ENCODE data around the gene PAPSS1. TPM values are rescaled to one million over a fixed set of nuclear protein-coding genes. Genes with fewer than 3 reads are reported as not detected.
A peak's percentile ranks its signal among the peaks of the same experiment; 100 is the strongest.
"Not testable (repeated sequence)": the region's sequence is repeated elsewhere in the genome, so short reads cannot be mapped to it uniquely, and the experiment has no call there.

PAPSS1 gene
- total RNA-seq, 2 donors from 2014 or later, result 21.1 to 22.5 TPM

GRCh38 chr4:107725281-107725859 lies 5.3 kb upstream of the PAPSS1 start:
- TF ChIP-seq CTCF (IDR thresholded peaks at IDR 0.05), result no peak
- no peak overlapping the region for H3K27ac ChIP-seq
- intact Hi-C loops (cut with DNase I), result no loop called here
- no peaks in the 10 kb centered on the region for H3K36me3 ChIP-seq
- no peak overlapping the region for H3K4me3 ChIP-seq
- no peak overlapping the region for H3K9ac ChIP-seq (ENCODE audit: low read depth in 2 of 2, low read length in 2 of 2)
- H3K27me3 ChIP-seq, result no peaks in the 10 kb centered on the region
- H3K9me3 ChIP-seq, result no peaks in the 10 kb centered on the region
- H3K4me1 ChIP-seq, result no peaks in the 10 kb centered on the region
- DNase-seq, result no peak

GRCh38 chr4:107723331-107723730 lies 3.3 kb upstream of the PAPSS1 start:
- H3K4me1 ChIP-seq; DNase-seq; intact Hi-C loops (cut with DNase I); H3K9ac ChIP-seq (ENCODE audit: low read depth in 2 of 2, low read length in 2 of 2); H3K27ac ChIP-seq; H3K4me3 ChIP-seq; H3K27me3 ChIP-seq; H3K9me3 ChIP-seq; H3K36me3 ChIP-seq: not testable (repeated sequence)

GRCh38 chr4:107721436-107722100 lies 1.5 kb upstream of the PAPSS1 start:
- peak; percentile 41 for DNase-seq
- H3K36me3 ChIP-seq, result no peaks in the 10 kb centered on the region
- no peaks in the 10 kb centered on the region for H3K27me3 ChIP-seq
- peaks cover 3% of the 10 kb centered on the region for H3K4me1 ChIP-seq
- peak overlapping the region in 1 of 2 donors; percentile 37 for H3K9ac ChIP-seq (ENCODE audit: low read depth in 2 of 2, low read length in 2 of 2)
- H3K9me3 ChIP-seq, result no peaks in the 10 kb centered on the region
- intact Hi-C loops (cut with DNase I), result no loop called here
- TF ChIP-seq CTCF (IDR thresholded peaks at IDR 0.05), result no peak
- no peak overlapping the region for H3K27ac ChIP-seq
- peak overlapping the region; percentile 95 for H3K4me3 ChIP-seq

- H3K27me3 ChIP-seq, result no peaks in the 10 kb centered on the region
- H3K9me3 ChIP-seq, result no peaks in the 10 kb centered on the region
- no peaks in the 10 kb centered on the region for H3K36me3 ChIP-seq
- no peak for DNase-seq
- no peak for TF ChIP-seq CTCF (IDR thresholded peaks at IDR 0.05)
- H3K27ac ChIP-seq, result peak overlapping the region; percentile 90
- H3K4me1 ChIP-seq, result peaks cover 3% of the 10 kb centered on the region
- intact Hi-C loops (cut with DNase I), result no loop called here
- H3K9ac ChIP-seq (ENCODE audit: low read depth in 2 of 2, low read length in 2 of 2), result peak overlapping the region; percentile 68 to 75
- H3K4me3 ChIP-seq, result peak overlapping the region; percentile 95
These were observed 670 bp downstream of the PAPSS1 start for GRCh38 chr4:107719207-107719921.

GRCh38 chr4:107718351-107718965 lies 1.6 kb downstream of the PAPSS1 start:
- intact Hi-C loops (cut with DNase I), result no loop called here
- Histone ChIP-seq H3K27me3 (no peaks in the 10 kb centered on the region), H3K4me3 (no peak overlapping the region), H3K36me3 (no peaks in the 10 kb centered on the region), H3K9me3 (no peaks in the 10 kb centered on the region), H3K9ac (ENCODE audit: low read depth in 2 of 2, low read length in 2 of 2) (no peak overlapping the region), H3K4me1 (peaks cover 3% of the 10 kb centered on the region), H3K27ac (no peak overlapping the region)
- no peak for DNase-seq
- no peak for TF ChIP-seq CTCF (IDR thresholded peaks at IDR 0.05)
